GM12878 (cell line): ENCODE measurements around the gene EIF2S2. TPM values are rescaled to one million over a fixed set of nuclear protein-coding genes. Genes with fewer than 3 reads are reported as not detected.
A peak's percentile ranks its signal among the peaks of the same experiment; 100 is the strongest.

Experiments used
- ATAC-seq: fragments of 200-7000 bp; cut with Tn5 transposase; 3 replicates; pipeline ENCODE4 v1.9.1; 2020; ENCODE audit warnings: mild to moderate bottlenecking, moderate library complexity
- BruUV-seq: library from RNA; stranded (reverse); fragments of 400-500 nt; replicated peaks from 2 replicates; lab custom pipeline; 2021; lab: Mats Ljungman, UMichigan
- CTCF ChIA-PET: fragments of 300-600 bp; sonication (Branson Sonifier 250); formaldehyde crosslinking; extraction: SDS; loops from one replicate; lab custom pipeline; 2021; ENCODE audit warnings: inconsistent platforms; lab: Yijun Ruan, JAX
- POLR2A ChIA-PET: fragments of 350-600 bp; formaldehyde crosslinking; extraction: SDS; loops from one replicate; lab custom pipeline; 2021; ENCODE audit warnings: inconsistent platforms; lab: Charles Lee
- RAD21 ChIA-PET: fragments of 300-600 bp; sonication (Branson Sonifier 250); formaldehyde crosslinking; loops from one replicate; lab custom pipeline; 2023; ENCODE audit warnings: antibody characterized with exemption; ENCODE audit not compliant: unreplicated experiment; lab: Charles Lee
- SMC1A ChIA-PET: fragments of 300-600 bp; sonication (Branson Sonifier 250); formaldehyde crosslinking; loops from one replicate; lab custom pipeline; 2023; ENCODE audit not compliant: unreplicated experiment, uncharacterized antibody; lab: Charles Lee
- DNase-seq: peaks from one replicate; pipeline ENCODE4 v3.0.0-alpha.2; 2011; ENCODE audit warnings: low read depth, low spot score
- FAIRE-seq: peaks from 3 replicates; lab custom pipeline; 2011; peaks lifted over from hg19 to GRCh38; lab: Jason Lieb, UNC
- H2AFZ ChIP-seq: 2 replicates; pipeline ENCODE4 v1.6.0; 2011; ENCODE audit warnings: low read depth, low read length, control low read depth; ENCODE audit not compliant: control insufficient read depth
- H3K27ac ChIP-seq: 2 replicates; pipeline ENCODE4 v1.5.1; 2011; ENCODE audit warnings: control low read depth; ENCODE audit not compliant: control insufficient read depth, insufficient read depth
- H3K27me3 ChIP-seq, 2 experiments: replicated peaks in 1 of 2; 2 replicates each; pipeline versions ENCODE4 v1.6.0 to v1.6.1; 2011; ENCODE audit warnings: low read length in 1 of 2; ENCODE audit not compliant: control insufficient read depth in 2 of 2, insufficient read depth in 2 of 2
- H3K36me3 ChIP-seq, 2 experiments: 2 replicates each; pipeline ENCODE4 v1.5.1; 2011; ENCODE audit warnings: low read length in 1 of 2; ENCODE audit not compliant: control insufficient read depth in 2 of 2, insufficient read depth in 2 of 2
- H3K4me1 ChIP-seq: 2 replicates; pipeline ENCODE4 v1.6.1; 2011; ENCODE audit warnings: mild to moderate bottlenecking, low read length, moderate library complexity, mixed read lengths; ENCODE audit not compliant: control insufficient read depth, insufficient read depth
- H3K4me2 ChIP-seq: 2 replicates; pipeline ENCODE4 v1.6.0; 2011; ENCODE audit warnings: control low read depth; ENCODE audit not compliant: control insufficient read depth, insufficient read depth
- H3K4me3 ChIP-seq: fragments of 200-600 bp; sonication (generic); 2 replicates; pipeline ENCODE4 v1.5.1; 2016
- H3K79me2 ChIP-seq: 2 replicates; pipeline ENCODE4 v1.6.0; 2011; ENCODE audit warnings: low read length; ENCODE audit not compliant: control insufficient read depth, insufficient read depth
- H3K9ac ChIP-seq: 2 replicates; pipeline ENCODE4 v1.8.0; 2011; ENCODE audit warnings: low read length, control low read depth, mixed read lengths; ENCODE audit not compliant: control insufficient read depth, insufficient read depth
- H3K9me3 ChIP-seq: replicated peaks from 3 replicates; pipeline ENCODE4 v1.5.1; 2011; ENCODE audit warnings: mild to moderate bottlenecking, low read length; ENCODE audit not compliant: control insufficient read depth, insufficient read depth
- H4K20me1 ChIP-seq: 2 replicates; pipeline ENCODE4 v1.6.0; 2011; ENCODE audit not compliant: control insufficient read depth, insufficient read depth
- ETV6 ChIP-seq, 2 experiments: fragments of 450-650 bp in 1 of 2; IDR thresholded peaks in 1 of 2; conservative IDR thresholded peaks in 1 of 2; 2 replicates each; pipeline ENCODE4 v1.6.1; 2014; ENCODE audit warnings: antibody characterized with exemption in 1 of 2, borderline replicate concordance in 1 of 2, low read depth in 1 of 2, mild to moderate bottlenecking in 1 of 2, moderate library complexity in 1 of 2
- KDM1A ChIP-seq: fragments of 200-600 bp; sonication (generic); IDR thresholded peaks from 2 replicates; pipeline ENCODE4 v1.6.1; 2016; ENCODE audit warnings: borderline replicate concordance
- MTA3 ChIP-seq: IDR thresholded peaks from 2 replicates; pipeline ENCODE4 v1.6.1; 2012; ENCODE audit warnings: low read length, inconsistent platforms, borderline replicate concordance
- POLR2A ChIP-seq: IDR thresholded peaks from 2 replicates; pipeline ENCODE4 v1.6.1; 2011; ENCODE audit warnings: low read depth, mild to moderate bottlenecking, low read length
- SMAD1 ChIP-seq: fragments of 450-650 bp; IDR thresholded peaks from 2 replicates; pipeline ENCODE4 v1.6.1; 2018; ENCODE audit warnings: mild to moderate bottlenecking, low read depth; ENCODE audit not compliant: partially characterized antibody
- SPI1 ChIP-seq: IDR thresholded peaks from 2 replicates; pipeline ENCODE4 v1.6.1; 2011; ENCODE audit warnings: low read depth, mild to moderate bottlenecking, low read length, moderate library complexity, borderline replicate concordance; ENCODE audit not compliant: insufficient read depth
- WGBS: methylation state at CpG from one replicate; pipeline ENCODE4 v1.1.6; 2016; ENCODE audit warnings: low lambda C conversion rate; ENCODE audit not compliant: insufficient replicate concordance, insufficient coverage; ENCODE audit errors: missing lambda C conversion rate; 5-methylcytosine and 5-hydroxymethylcytosine counted together
- in situ Hi-C: fragments of 300-500 bp; cut with MboI; formaldehyde crosslinking; loops from 9 replicates; pipeline ENCODE4 v1.14.3; 2018; ENCODE audit warnings: mixed read lengths
- intact Hi-C: fragments of 100-400 bp; cut with micrococcal nuclease; formaldehyde crosslinking; loops from one replicate; pipeline ENCODE4 v1.14.2; 2022; ENCODE audit not compliant: unreplicated experiment
- polyA plus RNA-seq, 11 experiments: library from polyadenylated mRNA; depleted of rRNA in 4 of 11; unstranded in 6 of 11; stranded (reverse) in 5 of 11; fragments of >200 nt; fragmentation: Nextera tagmentation in 4 of 11; fragmentation: Illumina TruSeq in 1 of 11; extraction: Ambion mirVana in 4 of 11; extraction: Trizol in 1 of 11; gene quantifications; 1 replicate in 1 of 11; 2 replicates in 10 of 11; pipeline versions ENCODE4 v1.2.1 to v1.2.3, GENCODE V29; 2011 to 2016; ENCODE audit warnings: inconsistent platforms in 2 of 11, missing spikeins in 2 of 11, low read depth in 1 of 11
- total RNA-seq, 4 experiments: library from RNA; depleted of rRNA in 3 of 4; stranded (reverse); fragments of >200 nt in 3 of 4; fragmentation: Illumina TruSeq in 1 of 4; extraction: Trizol in 1 of 4; gene quantifications; 2 replicates each; pipeline versions ENCODE4 v1.2.1 to v1.2.3, GENCODE V29; 2013 to 2021
- TF ChIP-seq, protein P1 (sequence below): IDR thresholded peaks from 2 replicates; pipeline ENCODE4 v1.6.1; 2011; ENCODE audit warnings: mild to moderate bottlenecking, low read depth, low read length, moderate library complexity; ENCODE audit not compliant: insufficient replicate concordance
- TF ChIP-seq, protein P2 (sequence below): fragments of 150-350 bp; IDR thresholded peaks from 2 replicates; pipeline ENCODE4 v1.6.1; 2014; ENCODE audit warnings: mild to moderate bottlenecking, low read depth, low read length
- TF ChIP-seq, protein P3 (sequence below): IDR thresholded peaks from 2 replicates; pipeline ENCODE4 v1.6.1; 2012; ENCODE audit warnings: mild to moderate bottlenecking, low read depth, low read length

EIF2S2 gene
- total and polyA plus RNA-seq, 10 of the 15 experiments (the other 5 are each of a cell fraction or from before 2014, with no cell fraction given): 60.2 to 153 (median 84.3) TPM

DNA sequence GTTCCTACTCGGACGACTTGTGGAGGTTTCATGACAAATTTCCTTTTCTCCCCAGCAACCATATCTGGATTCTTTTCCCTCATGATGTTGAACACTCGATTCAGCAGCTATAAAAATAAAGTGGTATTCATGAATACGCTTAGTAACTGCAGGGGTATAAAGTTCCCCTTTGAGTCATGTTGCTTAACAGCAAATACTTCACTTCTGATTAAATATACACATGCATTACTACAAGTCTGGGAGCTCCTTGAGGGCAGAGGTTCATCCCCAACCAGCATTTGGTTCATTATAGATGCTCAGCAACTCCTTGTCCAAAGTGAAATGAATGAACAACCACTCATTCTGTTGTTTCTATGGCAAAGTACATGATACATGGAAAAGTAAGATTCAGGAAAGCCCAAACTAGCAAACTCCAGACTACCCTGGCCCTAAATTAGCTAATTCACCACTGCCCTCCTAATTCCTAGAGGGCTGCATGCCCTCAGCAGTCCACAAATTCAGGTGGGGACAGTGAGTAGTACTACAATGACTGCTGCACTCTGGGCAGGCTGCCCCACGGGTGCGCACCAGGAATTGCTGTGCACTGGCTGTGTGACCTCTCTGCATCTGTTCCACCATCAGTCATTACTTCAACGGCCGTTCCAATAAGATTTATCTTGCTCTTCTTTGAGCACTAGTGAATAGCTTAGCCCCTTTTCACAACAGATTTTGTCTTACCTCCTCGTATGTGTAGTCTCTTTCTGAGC, 15.2 kb downstream of the EIF2S2 start:
- ChIA-PET CTCF (no interaction called here), RAD21 (no interaction called here), SMC1A (no interaction called here), POLR2A (no interaction called here)
- BruUV-seq: no TSS peak
- no peak overlapping the region for H3K9ac ChIP-seq
- WGBS: 92% methylated on average over 9 of the region's 9 CpGs
- ATAC-seq: no peak
- no peak for DNase-seq
- no peaks in the 10 kb centered on the region for H3K4me1 ChIP-seq
- H3K9me3 ChIP-seq: no peaks in the 10 kb centered on the region
- H3K27me3 ChIP-seq: no peaks in the 10 kb centered on the region
- no peak for FAIRE-seq
- in situ Hi-C loops (no loop called here), intact Hi-C loops (no loop called here)
- H3K79me2 ChIP-seq: peaks cover 3% of the 10 kb centered on the region
- H3K4me3 ChIP-seq: no peak overlapping the region
- H4K20me1 ChIP-seq: no peaks in the 10 kb centered on the region
- H3K27ac ChIP-seq: no peak overlapping the region
- H2AFZ ChIP-seq: no peak overlapping the region
- peaks cover 22 to 49% of the 10 kb centered on the region in 2 experiments for H3K36me3 ChIP-seq
- TF ChIP-seq, protein P1, sequence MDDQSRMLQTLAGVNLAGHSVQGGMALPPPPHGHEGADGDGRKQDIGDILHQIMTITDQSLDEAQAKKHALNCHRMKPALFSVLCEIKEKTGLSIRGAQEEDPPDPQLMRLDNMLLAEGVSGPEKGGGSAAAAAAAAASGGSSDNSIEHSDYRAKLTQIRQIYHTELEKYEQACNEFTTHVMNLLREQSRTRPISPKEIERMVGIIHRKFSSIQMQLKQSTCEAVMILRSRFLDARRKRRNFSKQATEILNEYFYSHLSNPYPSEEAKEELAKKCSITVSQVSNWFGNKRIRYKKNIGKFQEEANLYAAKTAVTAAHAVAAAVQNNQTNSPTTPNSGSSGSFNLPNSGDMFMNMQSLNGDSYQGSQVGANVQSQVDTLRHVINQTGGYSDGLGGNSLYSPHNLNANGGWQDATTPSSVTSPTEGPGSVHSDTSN: no peak
- no peak for TF ChIP-seq SPI1
- peak; percentile 33; the same call in 1 of the 2 replicates for TF ChIP-seq POLR2A
- H3K4me2 ChIP-seq: no peak overlapping the region

DNA sequence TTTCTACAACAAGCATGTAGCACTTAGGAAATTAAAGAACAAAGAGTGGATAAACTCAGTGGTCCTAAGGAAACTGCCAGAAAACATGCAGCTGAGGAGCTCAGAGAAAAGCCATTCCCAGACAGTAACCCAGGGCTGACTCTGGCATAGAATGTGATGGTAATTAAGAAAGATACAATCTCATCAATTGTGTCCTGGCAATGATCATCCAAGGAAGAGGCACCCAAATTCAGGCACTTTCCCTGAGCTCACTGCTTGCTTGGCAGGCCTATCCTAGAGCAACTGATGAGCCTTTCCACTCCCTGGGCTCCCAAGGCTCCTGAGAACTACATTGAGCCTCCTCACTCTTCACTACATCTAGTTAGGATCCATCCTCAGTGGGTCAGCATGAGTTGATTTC, 16.2 kb downstream of the EIF2S2 start:
- Histone ChIP-seq H3K9me3 (no peaks in the 10 kb centered on the region), H3K27me3 (no peaks in the 10 kb centered on the region), H3K9ac (no peak overlapping the region), H2AFZ (no peak overlapping the region), H3K27ac (no peak overlapping the region), H3K4me2 (no peak overlapping the region), H3K79me2 (no peaks in the 10 kb centered on the region; the same call in 1 of the 2 replicates), H3K36me3 (peaks cover 21 to 46% of the 10 kb centered on the region in 2 experiments), H3K4me1 (no peaks in the 10 kb centered on the region), H3K4me3 (no peak overlapping the region), H4K20me1 (no peaks in the 10 kb centered on the region)
- ATAC-seq: no peak
- intact Hi-C loops: no loop called here
- ChIA-PET CTCF (interaction anchor here (1.5 kb wide), 1 partner anchor 34 kb away, joined by 4 read pairs; no protein-coding TSS in a partner anchor), RAD21 (no interaction called here), SMC1A (interaction anchor here (1.7 kb wide), 1 partner anchor 8 kb away, joined by 12 read pairs; no protein-coding TSS in a partner anchor), POLR2A (interaction anchor here (0.6 kb wide), 1 partner anchor 70 kb away, joined by 3 read pairs; no protein-coding TSS in a partner anchor)
- no peak for DNase-seq
- no peak for FAIRE-seq
- in situ Hi-C loops: no loop called here
- no TSS peak for BruUV-seq
- TF ChIP-seq, protein P2, sequence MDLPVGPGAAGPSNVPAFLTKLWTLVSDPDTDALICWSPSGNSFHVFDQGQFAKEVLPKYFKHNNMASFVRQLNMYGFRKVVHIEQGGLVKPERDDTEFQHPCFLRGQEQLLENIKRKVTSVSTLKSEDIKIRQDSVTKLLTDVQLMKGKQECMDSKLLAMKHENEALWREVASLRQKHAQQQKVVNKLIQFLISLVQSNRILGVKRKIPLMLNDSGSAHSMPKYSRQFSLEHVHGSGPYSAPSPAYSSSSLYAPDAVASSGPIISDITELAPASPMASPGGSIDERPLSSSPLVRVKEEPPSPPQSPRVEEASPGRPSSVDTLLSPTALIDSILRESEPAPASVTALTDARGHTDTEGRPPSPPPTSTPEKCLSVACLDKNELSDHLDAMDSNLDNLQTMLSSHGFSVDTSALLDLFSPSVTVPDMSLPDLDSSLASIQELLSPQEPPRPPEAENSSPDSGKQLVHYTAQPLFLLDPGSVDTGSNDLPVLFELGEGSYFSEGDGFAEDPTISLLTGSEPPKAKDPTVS: no peak
- TF ChIP-seq MTA3 (no peak), ETV6 (conservative IDR thresholded peaks at IDR 0.05 in 1 of 2, IDR thresholded peaks at IDR 0.05 in 1 of 2; ENCODE audit: borderline replicate concordance in 1 of 2, low read depth in 1 of 2) (no peak), KDM1A (no peak), POLR2A (0 out of 2 replicates have a peak, but pooled peaks have one; percentile 25), SMAD1 (no peak)
- TF ChIP-seq, protein P3, sequence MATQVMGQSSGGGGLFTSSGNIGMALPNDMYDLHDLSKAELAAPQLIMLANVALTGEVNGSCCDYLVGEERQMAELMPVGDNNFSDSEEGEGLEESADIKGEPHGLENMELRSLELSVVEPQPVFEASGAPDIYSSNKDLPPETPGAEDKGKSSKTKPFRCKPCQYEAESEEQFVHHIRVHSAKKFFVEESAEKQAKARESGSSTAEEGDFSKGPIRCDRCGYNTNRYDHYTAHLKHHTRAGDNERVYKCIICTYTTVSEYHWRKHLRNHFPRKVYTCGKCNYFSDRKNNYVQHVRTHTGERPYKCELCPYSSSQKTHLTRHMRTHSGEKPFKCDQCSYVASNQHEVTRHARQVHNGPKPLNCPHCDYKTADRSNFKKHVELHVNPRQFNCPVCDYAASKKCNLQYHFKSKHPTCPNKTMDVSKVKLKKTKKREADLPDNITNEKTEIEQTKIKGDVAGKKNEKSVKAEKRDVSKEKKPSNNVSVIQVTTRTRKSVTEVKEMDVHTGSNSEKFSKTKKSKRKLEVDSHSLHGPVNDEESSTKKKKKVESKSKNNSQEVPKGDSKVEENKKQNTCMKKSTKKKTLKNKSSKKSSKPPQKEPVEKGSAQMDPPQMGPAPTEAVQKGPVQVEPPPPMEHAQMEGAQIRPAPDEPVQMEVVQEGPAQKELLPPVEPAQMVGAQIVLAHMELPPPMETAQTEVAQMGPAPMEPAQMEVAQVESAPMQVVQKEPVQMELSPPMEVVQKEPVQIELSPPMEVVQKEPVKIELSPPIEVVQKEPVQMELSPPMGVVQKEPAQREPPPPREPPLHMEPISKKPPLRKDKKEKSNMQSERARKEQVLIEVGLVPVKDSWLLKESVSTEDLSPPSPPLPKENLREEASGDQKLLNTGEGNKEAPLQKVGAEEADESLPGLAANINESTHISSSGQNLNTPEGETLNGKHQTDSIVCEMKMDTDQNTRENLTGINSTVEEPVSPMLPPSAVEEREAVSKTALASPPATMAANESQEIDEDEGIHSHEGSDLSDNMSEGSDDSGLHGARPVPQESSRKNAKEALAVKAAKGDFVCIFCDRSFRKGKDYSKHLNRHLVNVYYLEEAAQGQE: no peak
